Heart right ventricle (tissue), 16 donors: ENCODE data around the gene CDC73. TPM values are rescaled to one million over a fixed set of nuclear protein-coding genes. Genes with fewer than 3 reads are reported as not detected.
"Not testable (repeated sequence)": the region's sequence is repeated elsewhere in the genome, so short reads cannot be mapped to it uniquely, and the experiment has no call there.

Source experiments
- ATAC-seq, 8 donors: fragments of 200-7000 bp; cut with Tn5 transposase; one replicate each; pipeline ENCODE4 v1.9.1; 2020; ENCODE audit warnings: mild to moderate bottlenecking in 8 of 8, moderate library complexity in 8 of 8, moderate number of reproducible peaks in 1 of 8
- DNase-seq, 2 donors: peaks; one replicate each; pipeline ENCODE4 v3.0.0-alpha.2; 2020
- H3K27ac ChIP-seq, 10 donors: fragments of 200-600 bp; sonication (generic) in 2 of 10; one replicate each; pipeline versions ENCODE4 v1.5.0 to v1.8.0; 2020 to 2022; ENCODE audit warnings: mild to moderate bottlenecking in 3 of 10
- H3K27me3 ChIP-seq, 7 donors: fragments of 200-600 bp; one replicate each; pipeline ENCODE4 v1.8.0; 2021 to 2022; ENCODE audit warnings: mild to moderate bottlenecking in 2 of 7
- H3K36me3 ChIP-seq, 9 donors: fragments of 200-600 bp; sonication (generic) in 1 of 9; one replicate each; pipeline versions ENCODE4 v1.5.0 to v1.8.0; 2020 to 2022; ENCODE audit warnings: mild to moderate bottlenecking in 2 of 9
- H3K4me1 ChIP-seq, 9 donors: fragments of 200-600 bp; sonication (generic) in 1 of 9; one replicate each; pipeline versions ENCODE4 v1.5.0 to v1.8.0; 2020 to 2022; ENCODE audit warnings: mild to moderate bottlenecking in 4 of 9
- H3K4me3 ChIP-seq, 10 donors: fragments of 200-600 bp; sonication (generic) in 2 of 10; one replicate each; pipeline versions ENCODE4 v1.5.0 to v1.8.0; 2020 to 2022; ENCODE audit warnings: mild to moderate bottlenecking in 7 of 10, moderate library complexity in 2 of 10
- H3K9me3 ChIP-seq, 11 donors: fragments of 200-600 bp in 10 of 11; sonication (generic) in 2 of 11; one replicate each; pipeline versions ENCODE4 v1.5.0 to v1.8.0; 2013 to 2022; ENCODE audit warnings: mild to moderate bottlenecking in 2 of 11, control low read depth in 1 of 11, moderate library complexity in 1 of 11
- CTCF ChIP-seq, 9 donors: fragments of 200-600 bp; sonication (generic) in 2 of 9; IDR thresholded peaks; one replicate each; pipeline versions ENCODE4 v1.5.0 to v1.8.0; 2021 to 2022; ENCODE audit warnings: antibody characterized with exemption in 9 of 9, mild to moderate bottlenecking in 5 of 9, moderate library complexity in 1 of 9
- WGBS, 2 donors: extraction: QIAGEN DNeasy Blood & Tissue Kit; methylation state at CpG; one replicate each; pipeline ENCODE4 v1.1.7; 2013; ENCODE audit warnings: inconsistent platforms in 1 of 2; 5-methylcytosine and 5-hydroxymethylcytosine counted together
- intact Hi-C, 10 donors: fragments of 100-400 bp; cut with DNase I; formaldehyde crosslinking; loops; one replicate each; pipeline versions ENCODE4 v1.11.1 to v1.14.2; 2022
- polyA plus RNA-seq, 2 donors: library from polyadenylated mRNA; stranded (reverse); fragments of 200-250 nt; gene quantifications; one replicate each; pipeline ENCODE4 v1.2.3, GENCODE V29; 2013
- total RNA-seq, 10 donors: library from RNA; stranded (reverse); fragmentation: NEBNext Ultra II Directional in 3 of 10; extraction: Animal tissue kit (Norgen Biotek cat#: 25700) in 3 of 10; gene quantifications; one replicate each; pipeline versions ENCODE4 v1.2.1 to v1.2.4, GENCODE V29; 2021 to 2023
- donor health status: Arrhythmogenic right ventricular cardiomyopathy.
- donor health status: ischemic (EF 13 %, LVEDD 7.1; RV severe dilation, severe dysfunction).
- donor health status: healthy with polysubstance abuse.
- donor health status: DM: no; HTN: yes; CAD: no.
- donor health status: DM: no; HTN: no; CAD: no.
- donor health status: ischemic (EF 25% LVEDD 6.9; RV normal size, moderate dysfunction).
- donor health status: ischemic (EF 25% LVEDD 5.7; RV mildly dilated, moderate dysfunction).
- donor health status: healthy.
- donor health status: DM: yes; HTN: yes; CAD: no.
- donor health status: Ischemic cardiomyopathy.
- donor health status: ischemic (EF 35%, LVEDD 5.7; RV mildly dilated, moderate dysfunction).
- donor health status: nonischemic (EF 11% LVEDD 7.7; RV severe dilation, severe dysfunction).
- donor health status: DM: yes; HTN: yes; CAD: no.
- donor health status: PGD.
- donor health status: ischemic (EF 29% LVEDD 5.4; RV normal size, mild dysfunction).
- donor health status: nonischemic (EF 23%, LVEDD 6.1; RV moderate dilation, normal function).

The CDC73 gene
- total and polyA plus RNA-seq, 12 donors = 9.2 to 70.2 (median 54.2) TPM

GRCh38 chr1:193187114-193187513 lies 65.3 kb downstream of the CDC73 start:
- WGBS, 2 donors = 43 to 63% methylated on average over 1 of the region's 1 CpG
- DNase-seq (no peak), ATAC-seq (no peak)
- peak overlapping the region in 9 of 10 donors; percentile 32 to 81 (median 75) for H3K27ac ChIP-seq
- peaks cover 0 to 72% (median 35%) of the 10 kb centered on the region in 9 donors for H3K4me1 ChIP-seq
- H3K4me3 ChIP-seq = peak overlapping the region in 9 of 10 donors; percentile 26 to 55 (median 49)
- no peaks in the 10 kb centered on the region for H3K27me3 ChIP-seq
- intact Hi-C loops = loop anchor here in 7 of 10 donors (5.0 to 10.0 kb wide), 8 partner anchors 148 to 1108 kb away; no protein-coding TSS in a partner anchor
- H3K36me3 ChIP-seq = peaks cover 0 to 8% (median 0%) of the 10 kb centered on the region in 9 donors
- peaks cover 0 to 2% (median under 1%) of the 10 kb centered on the region in 11 donors for H3K9me3 ChIP-seq
- no peak for TF ChIP-seq CTCF (IDR thresholded peaks at IDR 0.05)

- intact Hi-C loops = loop anchor here in 7 of 10 donors (5.0 to 10.0 kb wide), 8 partner anchors 146 to 1106 kb away; no protein-coding TSS in a partner anchor
- not testable (repeated sequence) for H3K27me3 ChIP-seq, DNase-seq
- Histone ChIP-seq H3K4me3 (peak overlapping the region in 4 of 10 donors; percentile 13 to 55 (median 53)), H3K9me3 (peaks cover 0 to 11% (median 7%) of the 10 kb centered on the region in 11 donors), H3K36me3 (peaks cover 0 to 17% (median 0%) of the 10 kb centered on the region in 9 donors), H3K4me1 (peaks cover 0 to 65% (median 35%) of the 10 kb centered on the region in 9 donors), H3K27ac (peak overlapping the region in 9 of 10 donors; percentile 32 to 81 (median 75))
- ATAC-seq = peak in 1 of 8 donors; percentile 25
- WGBS, 2 donors = 61 to 71% methylated on average over 7 of the region's 7 CpGs
Observed at GRCh38 chr1:193188915-193189314, 67.1 kb downstream of the CDC73 start.

- Histone ChIP-seq H3K27me3 (no peaks in the 10 kb centered on the region), H3K4me1 (peaks cover 0 to 60% (median 35%) of the 10 kb centered on the region in 9 donors), H3K4me3 (peak overlapping the region in 3 of 10 donors; percentile 53 to 55 (median 53)), H3K36me3 (peaks cover 0 to 17% (median 0%) of the 10 kb centered on the region in 9 donors), H3K27ac (peak overlapping the region in 9 of 10 donors; percentile 32 to 81 (median 75)), H3K9me3 (peaks cover 0 to 11% (median 7%) of the 10 kb centered on the region in 11 donors)
- 43 to 52% methylated on average over 3 of the region's 3 CpGs for WGBS, 2 donors
- no peak for TF ChIP-seq CTCF (IDR thresholded peaks at IDR 0.05)
- DNase-seq (no peak), ATAC-seq (peak in 5 of 8 donors; percentile 56 to 73 (median 66))
- intact Hi-C loops = loop anchor here in 7 of 10 donors (5.0 to 10.0 kb wide), 8 partner anchors 145 to 1105 kb away; no protein-coding TSS in a partner anchor
Observed at GRCh38 chr1:193189442-193190095, 67.7 kb downstream of the CDC73 start.

- Histone ChIP-seq H3K27me3 (no peaks in the 10 kb centered on the region), H3K4me3 (no peak overlapping the region), H3K4me1 (peaks cover 0 to 60% (median 35%) of the 10 kb centered on the region in 9 donors), H3K9me3 (peaks cover 0 to 11% (median 7%) of the 10 kb centered on the region in 11 donors), H3K27ac (peak overlapping the region in 8 of 10 donors; percentile 8 to 81 (median 74)), H3K36me3 (peaks cover 0 to 17% (median 0%) of the 10 kb centered on the region in 9 donors)
- intact Hi-C loops = no loop called here
- peak in 8 of 9 donors; percentile 21 to 57 (median 30) for TF ChIP-seq CTCF (IDR thresholded peaks at IDR 0.05)
- ATAC-seq = peak in 3 of 8 donors; percentile 43 to 61 (median 51)
- no peak for DNase-seq
Observed at GRCh38 chr1:193190096-193190744, 68.4 kb downstream of the CDC73 start.
